Right hindlimb (tissue), 1 donor: Measurements from ENCODE around the gene CBLN3.

Experiments used
- DNase-seq: peaks from one replicate; pipeline ENCODE4 v3.0.0-alpha.2; 2018

CBLN3 gene

DNA sequence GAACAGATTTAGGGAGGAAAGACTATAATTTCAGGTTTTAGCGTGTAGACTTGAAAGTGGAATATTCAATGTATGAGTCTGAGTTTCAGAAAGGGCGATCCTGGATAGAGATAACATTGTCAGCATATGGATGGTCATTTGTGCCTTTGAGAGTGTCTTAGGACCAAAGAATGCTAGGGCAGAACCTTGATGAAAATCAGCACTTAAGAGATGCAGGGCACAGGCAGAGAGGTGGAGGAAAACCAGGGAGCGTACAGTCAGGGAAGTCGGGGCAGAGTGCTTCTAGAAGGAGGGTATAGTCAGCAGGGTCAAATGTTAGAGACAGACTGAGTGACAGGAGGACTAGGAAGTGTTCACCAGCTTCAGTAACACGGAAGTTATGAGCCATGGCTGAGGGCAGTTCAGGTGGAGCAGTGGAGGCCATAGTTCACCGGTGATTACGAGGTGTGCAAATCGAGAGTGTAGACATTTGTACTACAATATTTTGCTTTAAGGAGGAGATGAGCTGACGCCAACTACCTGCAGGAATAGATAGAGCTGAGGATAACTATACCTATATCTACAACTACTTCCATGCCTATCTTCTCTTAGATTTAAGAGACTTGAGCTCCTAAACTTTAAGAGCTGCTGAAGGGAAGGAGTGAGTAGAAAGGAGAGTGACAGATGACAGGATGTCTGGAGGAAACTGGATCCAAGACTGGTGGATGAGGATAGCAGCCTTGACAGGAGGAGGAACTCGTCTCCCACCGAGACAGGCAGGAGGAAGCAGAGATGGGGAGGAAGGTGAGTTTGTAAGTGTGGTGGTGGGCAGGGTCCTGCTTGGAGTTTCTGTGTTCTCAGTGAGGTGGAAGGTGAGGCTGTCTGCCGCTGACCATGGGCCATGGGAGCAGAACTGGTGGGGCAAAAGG lies 6.5 kb downstream of the CBLN3 start:
- no peak for DNase-seq

DNA sequence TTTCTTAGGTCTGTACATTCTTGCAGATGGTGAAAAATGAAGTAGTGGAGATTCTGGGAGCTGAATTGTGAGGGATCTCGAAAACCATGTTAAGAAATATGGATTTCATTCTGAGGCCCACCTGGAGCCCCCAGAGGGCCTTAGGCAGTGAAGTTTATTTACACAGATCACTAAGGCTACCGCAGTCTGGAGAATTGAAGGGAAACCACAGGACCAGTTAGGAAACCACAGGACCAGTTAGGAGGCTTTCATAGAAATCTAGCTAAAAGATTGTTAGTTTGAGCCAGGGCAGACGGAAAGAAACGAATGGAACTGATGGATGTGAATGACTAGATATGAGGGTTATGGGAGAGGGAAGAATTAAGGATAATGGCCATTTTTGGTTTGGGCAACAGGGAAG lies 7.2 kb downstream of the CBLN3 start:
- DNase-seq = no peak

DNA sequence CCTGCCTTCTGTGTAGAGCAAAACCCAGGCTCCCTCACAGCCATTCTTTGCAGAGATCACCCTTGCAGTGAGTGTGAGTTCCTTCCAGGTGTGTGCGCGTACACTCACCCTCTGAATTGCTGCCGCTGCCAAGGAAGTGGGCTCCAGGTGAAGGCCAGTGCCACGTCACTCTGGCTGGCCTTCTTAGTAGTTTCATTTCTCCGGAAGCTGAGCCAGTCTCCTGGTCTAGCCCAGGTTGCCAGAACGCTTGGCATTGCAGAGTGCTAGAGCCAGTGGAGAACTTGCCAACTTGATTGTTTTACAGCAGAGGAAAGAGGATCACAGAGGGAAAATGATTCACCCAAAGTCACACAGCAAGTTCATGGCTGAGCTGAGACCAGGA lies 11.0 kb downstream of the CBLN3 start:
- peak; percentile 21 for DNase-seq

DNA sequence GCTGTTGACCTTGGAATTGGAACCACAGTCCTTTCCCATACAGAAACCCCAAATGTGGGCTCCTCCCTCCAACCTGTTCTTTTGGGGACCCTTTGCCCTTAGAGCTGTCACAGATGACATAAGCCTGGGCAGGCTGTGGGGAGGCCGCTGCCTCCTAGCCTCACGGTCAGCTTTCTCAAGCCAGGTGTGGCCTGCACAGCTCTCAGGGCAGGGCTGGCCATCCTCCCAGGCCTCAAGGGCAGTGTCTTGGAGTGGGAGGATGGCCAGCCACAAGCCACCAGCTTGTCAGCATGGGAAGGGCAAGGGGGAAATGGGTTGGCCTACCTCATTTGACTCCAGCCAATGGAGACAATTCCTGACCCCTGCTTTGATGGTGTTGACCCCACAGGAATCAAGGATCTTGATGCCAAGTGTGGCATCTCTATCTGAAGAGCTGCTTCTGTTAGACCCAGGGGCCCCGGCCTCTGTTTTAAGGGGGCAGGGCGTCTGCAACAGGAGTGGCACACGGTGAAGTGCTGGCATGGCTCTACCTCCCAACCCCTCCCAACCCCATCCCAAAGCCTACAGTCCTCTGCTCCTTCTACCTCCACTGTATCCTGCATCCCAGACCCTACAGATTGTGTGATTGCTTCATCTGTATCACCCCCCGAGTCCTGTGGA lies 11.5 kb downstream of the CBLN3 start:
- peak; percentile 29 for DNase-seq

DNA sequence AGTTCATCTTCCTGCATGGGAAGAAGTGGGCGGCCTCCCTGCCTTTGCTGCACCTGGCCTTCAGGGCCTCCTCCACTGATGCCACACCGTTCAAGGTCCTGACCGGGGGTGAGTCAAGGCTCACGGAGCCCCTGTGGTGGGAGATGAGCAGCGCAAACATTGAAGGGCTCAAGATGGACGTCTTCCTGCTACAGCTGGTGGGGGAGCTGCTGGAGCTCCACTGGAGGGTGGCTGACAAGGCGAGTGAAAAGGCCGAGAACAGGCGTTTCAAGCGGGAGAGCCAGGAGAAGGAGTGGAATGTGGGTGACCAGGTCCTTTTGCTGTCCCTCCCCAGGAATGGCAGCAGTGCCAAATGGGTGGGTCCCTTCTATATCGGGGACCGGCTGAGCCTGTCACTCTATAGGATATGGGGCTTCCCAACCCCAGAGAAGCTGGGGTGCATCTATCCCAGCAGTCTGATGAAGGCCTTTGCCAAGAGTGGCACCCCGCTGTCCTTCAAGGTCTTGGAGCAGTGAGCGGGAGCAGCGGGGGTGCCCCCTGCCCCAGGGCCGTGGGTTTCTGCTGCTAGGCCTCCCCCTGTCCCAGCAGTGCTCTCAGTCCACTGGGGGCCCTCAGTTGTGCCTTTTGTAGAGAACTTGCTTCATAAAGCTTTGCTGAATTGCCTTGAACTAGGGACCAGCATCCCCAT lies 12.4 kb downstream of the CBLN3 start:
- peak; percentile 30 for DNase-seq

DNA sequence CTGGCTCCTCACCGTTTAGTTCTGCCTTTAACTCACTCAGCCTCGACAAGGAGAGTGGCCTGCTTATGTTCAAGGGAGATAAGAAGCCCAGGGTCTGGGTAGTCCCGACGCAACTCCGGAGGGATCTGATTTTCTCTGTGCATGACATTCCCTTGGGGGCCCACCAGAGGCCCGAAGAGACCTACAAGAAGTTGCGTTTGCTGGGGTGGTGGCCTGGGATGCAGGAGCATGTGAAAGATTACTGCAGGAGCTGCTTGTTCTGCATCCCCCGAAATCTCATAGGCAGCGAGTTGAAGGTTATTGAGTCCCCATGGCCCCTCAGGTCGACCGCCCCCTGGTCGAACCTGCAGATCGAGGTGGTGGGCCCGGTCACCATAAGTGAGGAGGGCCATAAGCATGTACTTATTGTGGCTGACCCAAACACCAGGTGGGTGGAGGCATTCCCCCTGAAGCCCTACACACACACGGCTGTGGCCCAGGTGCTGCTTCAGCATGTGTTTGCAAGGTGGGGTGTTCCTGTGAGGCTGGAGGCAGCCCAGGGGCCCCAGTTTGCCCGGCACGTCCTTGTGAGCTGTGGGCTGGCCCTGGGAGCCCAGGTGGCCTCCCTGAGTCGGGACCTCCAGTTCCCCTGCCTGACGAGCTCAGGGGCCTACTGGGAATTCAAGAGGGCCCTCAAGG lies 13.1 kb downstream of the CBLN3 start:
- peak; percentile 29 for DNase-seq

DNA sequence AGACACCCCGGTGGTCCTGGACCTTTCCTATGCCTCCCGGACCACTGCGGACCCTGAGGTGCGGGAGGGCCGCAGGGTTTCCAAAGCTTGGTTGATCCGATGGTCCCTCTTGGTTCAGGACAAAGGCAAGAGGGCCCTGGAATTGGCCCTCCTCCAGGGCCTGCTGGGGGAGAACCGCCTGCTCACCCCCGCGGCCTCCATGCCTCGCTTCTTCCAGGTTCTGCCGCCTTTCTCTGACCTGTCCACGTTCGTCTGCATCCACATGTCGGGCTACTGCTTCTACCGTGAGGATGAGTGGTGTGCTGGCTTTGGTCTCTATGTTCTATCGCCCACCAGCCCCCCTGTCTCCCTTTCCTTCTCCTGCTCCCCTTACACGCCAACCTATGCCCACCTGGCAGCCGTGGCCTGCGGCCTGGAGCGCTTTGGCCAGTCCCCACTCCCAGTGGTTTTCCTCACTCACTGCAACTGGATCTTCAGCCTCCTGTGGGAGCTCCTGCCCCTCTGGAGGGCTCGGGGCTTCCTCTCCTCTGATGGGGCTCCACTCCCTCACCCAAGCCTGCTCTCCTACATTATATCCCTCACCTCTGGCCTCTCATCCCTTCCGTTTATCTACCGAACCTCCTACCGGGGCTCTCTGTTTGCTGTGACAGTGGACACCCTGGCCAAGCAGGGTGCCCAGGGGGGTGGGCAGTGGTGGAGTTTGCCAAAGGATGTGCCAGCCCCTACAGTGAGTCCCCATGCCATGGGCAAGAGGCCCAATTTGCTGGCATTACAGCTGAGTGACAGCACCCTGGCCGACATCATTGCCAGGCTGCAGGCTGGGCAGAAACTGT lies 13.8 kb downstream of the CBLN3 start:
- peak; percentile 23 for DNase-seq

DNA sequence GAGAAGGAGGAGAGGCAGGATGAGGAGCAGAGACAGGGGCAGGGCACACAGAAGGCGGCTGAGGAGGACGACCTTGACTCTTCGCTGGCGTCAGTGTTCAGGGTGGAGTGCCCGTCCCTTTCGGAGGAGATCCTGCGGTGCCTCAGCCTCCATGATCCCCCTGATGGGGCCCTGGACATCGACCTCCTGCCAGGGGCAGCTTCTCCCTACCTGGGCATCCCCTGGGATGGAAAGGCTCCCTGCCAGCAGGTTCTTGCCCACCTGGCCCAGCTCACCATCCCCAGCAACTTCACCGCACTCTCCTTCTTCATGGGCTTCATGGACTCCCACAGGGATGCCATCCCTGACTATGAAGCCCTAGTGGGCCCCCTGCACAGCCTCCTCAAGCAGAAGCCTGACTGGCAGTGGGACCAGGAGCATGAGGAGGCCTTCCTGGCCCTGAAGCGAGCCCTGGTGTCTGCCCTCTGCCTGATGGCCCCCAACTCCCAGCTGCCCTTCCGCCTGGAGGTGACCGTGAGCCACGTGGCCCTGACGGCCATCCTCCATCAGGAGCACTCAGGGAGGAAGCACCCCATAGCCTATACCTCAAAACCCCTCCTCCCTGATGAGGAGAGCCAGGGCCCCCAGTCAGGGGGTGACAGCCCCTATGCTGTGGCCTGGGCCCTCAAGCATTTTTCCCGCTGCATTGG lies 14.6 kb downstream of the CBLN3 start:
- DNase-seq = peak; percentile 16

DNA sequence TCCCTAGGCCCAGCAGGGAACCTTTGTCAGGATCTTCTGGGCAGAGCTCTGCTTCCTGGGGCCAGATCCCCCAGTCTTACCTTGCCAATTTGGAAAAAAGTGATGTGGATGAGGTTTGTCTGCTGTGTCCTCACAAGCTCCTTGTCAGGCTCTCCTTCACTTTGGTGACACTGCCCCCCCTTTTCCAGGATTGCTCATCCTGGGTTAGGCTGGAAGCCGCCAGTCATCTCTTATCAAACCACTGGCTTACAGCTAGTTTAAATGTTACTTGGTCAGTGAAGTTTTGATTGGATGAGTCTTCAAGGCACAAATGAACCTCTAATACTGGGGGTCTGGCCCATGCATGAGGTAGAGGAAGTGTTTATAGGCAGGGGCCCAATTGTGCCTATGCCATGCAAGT lies 15.4 kb downstream of the CBLN3 start:
- DNase-seq = no peak

DNA sequence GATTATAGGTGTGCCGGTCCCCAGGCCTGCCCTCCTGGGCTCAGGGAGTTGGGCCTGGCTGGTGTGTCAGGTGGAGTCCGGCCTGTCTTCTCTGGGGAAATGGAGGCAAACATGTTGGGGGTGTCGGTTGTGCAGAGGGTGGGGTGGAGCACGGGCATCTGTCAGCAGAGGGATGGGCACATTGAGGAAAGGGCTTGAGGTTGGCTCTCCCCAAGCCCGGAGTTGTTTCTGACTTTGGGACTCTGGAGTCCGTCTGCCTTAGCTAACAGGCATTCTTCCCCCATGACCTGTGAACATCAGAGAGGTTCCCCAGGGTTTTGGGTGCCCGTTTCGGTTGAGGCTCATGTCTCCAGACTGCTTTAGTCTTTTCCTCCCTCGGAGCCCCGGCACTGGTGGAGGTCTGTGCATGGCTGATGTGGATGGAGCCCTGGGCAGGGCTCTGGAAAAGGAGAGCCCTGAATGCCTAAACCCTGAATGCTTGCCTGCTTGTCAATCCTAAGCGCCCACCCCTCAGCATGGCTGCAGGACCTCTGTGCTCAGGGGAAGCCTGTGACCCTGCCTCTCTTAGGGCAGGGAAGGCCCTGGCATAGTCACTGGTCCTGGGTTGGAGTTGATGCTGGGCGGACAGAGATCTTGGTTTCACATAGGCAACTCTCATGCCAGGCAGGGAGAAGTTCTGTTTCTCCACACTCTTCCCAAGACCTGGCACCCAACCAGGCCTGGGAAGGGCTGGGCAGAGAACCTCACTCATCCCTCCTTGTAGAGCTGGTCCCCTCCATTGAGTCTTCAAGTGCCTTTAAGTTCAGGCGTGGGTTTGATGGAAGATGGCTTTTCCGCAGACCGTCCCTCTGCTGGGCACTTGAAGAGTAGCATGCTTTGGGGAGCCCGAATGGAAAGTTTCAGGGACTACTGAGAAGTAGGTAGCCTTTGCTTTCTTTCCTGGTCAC lies 17.8 kb downstream of the CBLN3 start:
- peak; percentile 63 for DNase-seq

DNA sequence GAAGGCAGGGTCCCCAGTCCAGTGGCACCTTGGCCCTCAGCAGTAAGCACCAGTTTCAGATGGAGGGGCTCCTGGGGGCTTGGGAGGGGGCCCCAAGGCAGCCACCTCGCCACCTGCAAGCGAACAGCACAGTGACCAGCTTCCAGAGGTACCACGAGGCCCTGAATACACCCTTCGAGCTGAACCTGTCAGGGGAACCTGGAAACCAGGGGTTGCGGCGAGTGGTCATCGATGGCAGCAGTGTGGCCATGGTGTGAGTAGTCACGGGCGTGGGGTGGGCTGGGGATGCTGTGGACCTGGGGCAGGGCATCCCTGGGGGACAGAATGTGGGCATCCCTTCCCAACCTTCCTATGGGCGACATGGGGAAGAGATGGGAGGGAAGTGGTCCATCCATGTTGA lies 19.5 kb downstream of the CBLN3 start:
- DNase-seq = no peak

DNA sequence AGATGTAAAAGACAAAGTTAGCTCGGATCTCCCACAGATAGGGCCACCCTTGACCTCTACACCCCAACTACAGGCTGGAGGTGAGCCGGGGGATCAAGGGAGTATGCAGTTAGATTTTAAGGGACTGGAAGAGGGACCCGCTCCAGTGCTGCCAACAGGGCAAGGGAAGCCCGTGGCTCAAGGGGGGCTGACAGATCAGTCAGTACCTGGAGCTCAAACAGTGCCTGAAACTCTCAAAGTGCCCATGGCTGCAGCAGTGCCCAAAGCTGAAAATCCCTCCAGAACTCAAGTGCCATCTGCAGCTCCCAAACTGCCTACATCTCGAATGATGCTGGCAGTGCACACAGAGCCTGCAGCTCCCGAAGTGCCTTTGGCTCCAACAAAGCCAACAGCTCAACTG lies 20.3 kb downstream of the CBLN3 start:
- no peak for DNase-seq

DNA sequence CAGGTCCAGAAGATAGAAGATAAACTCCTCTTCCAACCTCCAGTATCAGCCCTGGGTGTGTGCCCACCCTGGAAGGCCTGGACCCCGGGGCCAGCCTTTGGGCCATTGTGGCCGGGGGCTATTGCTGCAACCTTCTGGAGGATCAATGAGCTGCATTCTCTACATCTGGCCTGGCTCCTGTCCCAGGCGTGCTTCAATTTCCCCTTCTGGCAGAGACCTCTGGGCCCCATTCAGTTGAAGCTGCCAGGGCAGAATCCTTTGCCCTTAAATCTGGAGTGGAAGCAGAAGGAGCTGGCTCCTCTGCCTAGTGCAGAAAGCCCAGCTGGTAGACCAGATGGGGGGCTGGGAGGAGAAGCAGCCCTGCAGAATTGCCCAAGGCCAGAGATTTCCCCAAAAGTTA lies 20.7 kb downstream of the CBLN3 start:
- DNase-seq = peak; percentile 63

DNA sequence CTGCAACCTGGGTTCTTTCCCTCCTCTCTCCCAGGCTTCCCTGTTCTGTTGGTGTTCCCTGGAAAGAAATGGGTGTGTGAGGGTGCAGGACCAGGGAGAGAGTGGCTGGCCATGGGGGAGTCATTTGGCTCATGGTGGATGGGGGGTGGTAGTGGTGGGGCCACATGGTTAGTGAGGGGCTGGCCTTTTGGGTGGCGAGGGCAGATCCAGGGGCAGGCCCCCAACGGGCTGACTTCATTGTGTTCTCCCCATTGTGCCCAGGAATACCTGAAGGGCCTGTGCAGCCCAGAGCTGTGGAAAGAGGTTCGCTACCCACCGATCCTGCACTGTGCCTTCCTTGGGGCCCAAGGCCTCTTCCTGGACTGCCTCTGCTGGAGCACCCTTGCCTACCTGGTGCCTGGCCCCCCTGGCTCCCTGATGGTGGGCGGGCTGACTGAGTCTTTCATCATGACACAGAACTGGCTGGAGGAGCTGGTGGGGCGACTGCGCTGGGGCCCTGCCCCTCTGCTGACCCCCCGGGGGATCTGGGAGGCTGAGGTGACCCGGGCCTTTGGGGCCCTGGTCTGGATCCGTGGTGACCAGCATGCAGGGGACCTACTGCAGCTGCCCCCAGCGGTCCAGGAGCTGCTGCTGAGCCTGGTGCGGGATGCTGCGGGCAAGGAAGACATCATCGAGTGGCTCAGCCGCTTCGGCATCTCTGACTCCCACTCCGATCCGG lies 21.7 kb downstream of the CBLN3 start:
- no peak for DNase-seq

DNA sequence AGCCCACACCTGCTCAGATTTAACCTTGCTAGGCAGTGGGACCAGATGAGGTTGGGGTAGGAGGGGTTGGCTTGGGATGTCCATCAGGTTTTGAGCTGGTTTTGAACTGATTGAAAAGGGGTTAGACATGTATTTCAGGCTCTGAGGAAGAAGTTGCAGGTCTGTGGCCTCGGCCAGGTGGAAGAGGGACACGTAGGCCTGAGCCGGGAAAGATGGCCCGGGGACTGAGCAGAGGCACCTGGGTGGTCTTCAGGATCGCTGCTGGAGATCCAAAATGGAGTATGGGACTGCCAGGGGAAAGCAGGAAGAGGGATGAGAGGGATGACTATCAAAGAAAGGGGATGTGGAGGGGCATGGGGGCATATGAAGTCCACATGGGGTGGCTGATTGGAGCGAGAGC lies 23.1 kb downstream of the CBLN3 start:
- DNase-seq = no peak

DNA sequence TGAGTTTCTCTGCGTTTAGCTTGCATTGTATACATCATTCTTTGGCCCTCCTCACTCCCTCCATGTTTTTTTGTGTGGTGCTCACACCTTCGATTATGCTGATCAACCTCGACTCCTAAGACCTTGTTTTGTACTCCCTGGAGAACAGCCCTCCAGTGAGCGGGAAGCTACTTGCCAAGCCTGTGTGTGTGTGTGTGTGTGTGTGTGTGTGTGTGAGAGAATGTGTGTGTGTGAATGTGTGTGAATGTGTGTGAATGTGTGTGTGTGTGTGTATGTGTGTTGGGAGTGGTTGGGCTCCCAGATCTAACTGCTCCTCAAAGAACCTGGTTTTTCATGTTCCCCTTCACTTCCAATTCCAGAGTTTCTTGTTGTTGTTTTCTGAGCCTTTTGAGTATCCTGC lies 24.7 kb downstream of the CBLN3 start:
- no peak for DNase-seq

DNA sequence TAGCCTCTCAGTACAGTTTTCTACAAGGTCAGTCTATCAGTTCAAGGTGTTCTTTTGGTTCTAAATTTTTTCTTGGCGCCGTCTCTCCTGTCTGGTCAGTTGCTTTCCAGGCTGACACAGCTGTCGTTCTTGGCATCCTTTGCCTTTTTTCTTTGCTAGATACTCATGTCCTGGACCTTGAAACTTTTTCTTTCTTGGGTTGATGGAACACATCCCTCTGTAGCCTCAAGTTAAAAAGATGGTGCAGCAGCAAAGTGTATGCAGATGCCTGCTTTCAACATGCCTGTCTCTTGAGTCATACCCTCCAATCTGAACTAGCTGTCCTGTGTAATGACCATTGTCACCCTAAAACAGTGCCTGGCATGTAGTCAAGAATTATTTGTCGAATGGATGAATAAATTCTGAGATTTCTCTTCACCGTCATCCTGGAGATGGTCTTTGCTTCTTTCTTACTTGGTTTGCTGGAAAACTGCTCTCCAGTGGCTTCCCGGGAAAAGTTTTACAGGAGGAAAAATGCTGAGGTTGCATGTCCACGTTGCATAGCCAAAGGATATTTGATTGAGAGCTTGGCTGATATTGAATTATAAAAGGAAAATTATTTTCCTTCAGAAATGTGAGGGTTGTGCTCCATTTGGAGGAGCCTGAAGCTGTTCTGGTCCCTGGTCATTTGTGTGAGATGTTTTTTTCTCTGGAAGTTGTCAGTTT lies 26.0 kb downstream of the CBLN3 start:
- no peak for DNase-seq

DNA sequence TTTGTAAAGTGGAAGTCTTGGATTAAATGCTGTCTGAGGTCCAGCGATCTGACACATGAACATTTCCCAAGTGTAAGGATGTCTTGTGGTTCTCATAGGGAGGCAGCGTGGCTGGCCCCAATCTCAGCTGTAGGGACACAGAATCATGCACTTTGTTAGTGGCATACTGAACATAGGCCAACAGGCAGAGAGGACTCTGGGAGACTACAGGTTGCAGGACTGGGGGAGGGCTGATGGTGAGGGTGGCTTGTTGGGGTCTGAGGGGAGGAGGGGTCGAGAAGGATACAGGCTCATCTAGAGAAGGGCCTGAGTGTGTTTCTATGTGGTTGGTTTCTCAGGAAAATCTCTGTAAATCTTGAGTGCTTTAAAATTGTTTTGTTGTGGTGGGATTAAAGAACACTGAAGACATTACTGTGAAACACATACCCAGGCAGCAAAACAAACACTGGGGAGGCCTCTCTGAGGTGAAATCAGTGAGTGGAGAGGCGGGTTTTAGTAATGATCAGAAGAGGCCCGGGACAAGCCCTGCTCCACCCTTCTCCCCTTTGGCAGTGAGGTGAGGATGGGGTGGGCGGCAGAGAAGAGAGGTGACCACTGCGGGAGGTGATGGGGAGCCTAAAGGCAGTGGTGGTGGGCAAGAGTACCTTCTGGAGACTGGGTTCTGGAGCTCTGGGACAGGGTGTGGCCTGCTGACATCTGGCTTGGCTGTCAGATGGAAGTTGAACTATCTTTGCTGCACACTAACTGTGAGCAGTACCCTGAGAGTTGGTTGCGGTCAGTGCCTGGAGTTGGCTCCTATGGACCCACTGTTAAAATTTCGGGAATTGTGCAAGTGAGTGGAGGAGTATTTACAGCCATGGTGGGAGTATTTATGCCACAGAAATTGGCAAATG lies 27.4 kb downstream of the CBLN3 start:
- DNase-seq = no peak
